NCI-H146 treated with DMSO at 0.1 percent for 48 hours (cell line): ENCODE data around the gene LLCFC1.

Source experiments
- DNase-seq: peaks from one replicate; lab custom pipeline; 2025; ENCODE audit not compliant: unreplicated experiment; lab: John Stamatoyannopoulos, UW

The LLCFC1 gene

DNA sequence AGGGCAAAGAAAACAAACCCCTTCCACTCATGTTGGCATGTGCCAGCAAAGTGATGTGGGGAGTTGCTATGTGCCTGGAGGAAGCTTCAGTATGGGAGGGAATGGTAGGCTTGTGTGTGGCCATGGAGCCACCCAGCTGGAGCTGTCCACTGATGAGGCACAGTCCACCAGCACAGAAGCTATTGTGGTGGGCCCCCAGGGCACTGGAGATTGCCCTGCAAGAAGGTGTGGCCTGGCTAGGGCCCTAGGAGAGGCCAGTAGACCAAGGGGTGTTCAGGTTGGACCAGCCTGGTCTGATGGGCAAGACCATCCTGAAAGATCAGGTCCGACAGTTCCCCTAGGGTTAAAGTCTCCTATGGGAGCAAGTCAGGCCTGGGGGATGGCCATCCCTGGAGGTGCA, 45.0 kb downstream of the LLCFC1 start:
- DNase-seq: no peak
